Thoracic aorta (tissue), 2 donors: ENCODE measurements around the gene LAPTM5. TPM values are rescaled to one million over a fixed set of nuclear protein-coding genes. Genes with fewer than 3 reads are reported as not detected.

ENCODE experiments used
- ATAC-seq: fragments of 150-250 bp; one replicate; pipeline ENCODE4 v1.8.0; 2017; ENCODE audit warnings: low read depth; ENCODE audit not compliant: insufficient number of reproducible peaks, low FRiP score
- DNase-seq: peaks from one replicate; pipeline ENCODE4 v3.0.0-alpha.2; 2020; ENCODE audit warnings: low spot score
- H3K27ac ChIP-seq, 2 donors: fragments of 200-600 bp; sonication (generic); 1 replicate in 1 of 2; 2 replicates in 1 of 2; pipeline ENCODE4 v1.5.1; 2016; ENCODE audit warnings: mild to moderate bottlenecking in 2 of 2, moderate library complexity in 2 of 2
- H3K27me3 ChIP-seq: fragments of 200-600 bp; sonication (generic); replicated peaks from 2 replicates; pipeline ENCODE4 v1.6.0; 2016; ENCODE audit warnings: mild to moderate bottlenecking; ENCODE audit not compliant: insufficient read depth
- H3K36me3 ChIP-seq: fragments of 200-600 bp; sonication (generic); one replicate; pipeline ENCODE4 v1.5.1; 2016
- H3K4me1 ChIP-seq, 2 donors: fragments of 200-600 bp; sonication (generic); 1 replicate in 1 of 2; 2 replicates in 1 of 2; pipeline versions ENCODE4 v1.5.1 to v1.6.0; 2016; ENCODE audit warnings: low read depth in 2 of 2, mild to moderate bottlenecking in 1 of 2; ENCODE audit not compliant: control insufficient read depth in 1 of 2
- H3K4me3 ChIP-seq: fragments of 200-600 bp; sonication (generic); 2 replicates; pipeline ENCODE4 v1.5.1; 2016; ENCODE audit warnings: mild to moderate bottlenecking
- H3K9me3 ChIP-seq: fragments of 200-600 bp; sonication (generic); 2 replicates; pipeline ENCODE4 v1.5.1; 2016
- total RNA-seq, 2 donors: library from RNA; depleted of rRNA; stranded (reverse); fragments of >200 nt; gene quantifications; one replicate each; pipeline versions ENCODE4 v1.1.0 to v1.2.3, GENCODE V29; 2016
- TF ChIP-seq, protein P1 (sequence below): fragments of 200-600 bp; sonication (generic); IDR thresholded peaks from one replicate; pipeline ENCODE4 v1.5.1; 2019; ENCODE audit warnings: antibody characterized with exemption

LAPTM5 gene
- total RNA-seq, 2 donors from 2014 or later = 91.0 to 127 TPM

DNA sequence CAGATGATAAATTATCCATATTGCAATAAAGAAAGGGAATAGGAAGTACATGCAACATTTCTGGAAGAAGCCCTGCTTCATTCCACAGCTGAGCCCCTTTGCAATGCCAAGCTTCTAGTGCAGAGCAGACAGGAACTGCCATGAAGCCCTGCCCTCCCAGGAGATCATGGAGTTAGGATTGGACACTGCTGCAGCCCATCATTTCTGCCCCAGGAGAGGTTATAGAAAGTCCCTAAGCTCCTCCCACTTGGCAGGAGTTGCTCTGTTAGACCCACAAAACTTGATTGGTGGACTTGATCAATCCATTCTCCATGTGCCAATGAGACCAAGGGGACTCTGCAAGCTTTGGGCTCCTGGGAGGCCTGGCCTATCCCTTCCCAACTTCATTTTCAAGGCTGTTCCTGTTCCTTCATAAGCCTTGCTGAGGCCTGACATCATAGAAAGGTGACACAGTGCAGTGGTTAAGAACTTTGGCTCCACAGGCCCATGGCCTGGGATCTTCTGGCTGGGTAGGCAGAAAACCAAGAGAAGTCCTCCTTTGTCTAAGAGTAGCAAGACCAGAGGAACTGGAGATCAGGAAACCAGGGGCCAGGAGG, 1.3 kb upstream of the LAPTM5 start:
- Histone ChIP-seq H3K27ac (no peak overlapping the region), H3K4me1 (peaks cover 10 to 29% of the 10 kb centered on the region in 2 donors), H3K4me3 (no peak overlapping the region), H3K36me3 (no peaks in the 10 kb centered on the region), H3K27me3 (no peaks in the 10 kb centered on the region), H3K9me3 (no peaks in the 10 kb centered on the region)
- ATAC-seq (no peak), DNase-seq (no peak)
- TF ChIP-seq, protein P1, sequence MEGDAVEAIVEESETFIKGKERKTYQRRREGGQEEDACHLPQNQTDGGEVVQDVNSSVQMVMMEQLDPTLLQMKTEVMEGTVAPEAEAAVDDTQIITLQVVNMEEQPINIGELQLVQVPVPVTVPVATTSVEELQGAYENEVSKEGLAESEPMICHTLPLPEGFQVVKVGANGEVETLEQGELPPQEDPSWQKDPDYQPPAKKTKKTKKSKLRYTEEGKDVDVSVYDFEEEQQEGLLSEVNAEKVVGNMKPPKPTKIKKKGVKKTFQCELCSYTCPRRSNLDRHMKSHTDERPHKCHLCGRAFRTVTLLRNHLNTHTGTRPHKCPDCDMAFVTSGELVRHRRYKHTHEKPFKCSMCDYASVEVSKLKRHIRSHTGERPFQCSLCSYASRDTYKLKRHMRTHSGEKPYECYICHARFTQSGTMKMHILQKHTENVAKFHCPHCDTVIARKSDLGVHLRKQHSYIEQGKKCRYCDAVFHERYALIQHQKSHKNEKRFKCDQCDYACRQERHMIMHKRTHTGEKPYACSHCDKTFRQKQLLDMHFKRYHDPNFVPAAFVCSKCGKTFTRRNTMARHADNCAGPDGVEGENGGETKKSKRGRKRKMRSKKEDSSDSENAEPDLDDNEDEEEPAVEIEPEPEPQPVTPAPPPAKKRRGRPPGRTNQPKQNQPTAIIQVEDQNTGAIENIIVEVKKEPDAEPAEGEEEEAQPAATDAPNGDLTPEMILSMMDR = no peak

DNA sequence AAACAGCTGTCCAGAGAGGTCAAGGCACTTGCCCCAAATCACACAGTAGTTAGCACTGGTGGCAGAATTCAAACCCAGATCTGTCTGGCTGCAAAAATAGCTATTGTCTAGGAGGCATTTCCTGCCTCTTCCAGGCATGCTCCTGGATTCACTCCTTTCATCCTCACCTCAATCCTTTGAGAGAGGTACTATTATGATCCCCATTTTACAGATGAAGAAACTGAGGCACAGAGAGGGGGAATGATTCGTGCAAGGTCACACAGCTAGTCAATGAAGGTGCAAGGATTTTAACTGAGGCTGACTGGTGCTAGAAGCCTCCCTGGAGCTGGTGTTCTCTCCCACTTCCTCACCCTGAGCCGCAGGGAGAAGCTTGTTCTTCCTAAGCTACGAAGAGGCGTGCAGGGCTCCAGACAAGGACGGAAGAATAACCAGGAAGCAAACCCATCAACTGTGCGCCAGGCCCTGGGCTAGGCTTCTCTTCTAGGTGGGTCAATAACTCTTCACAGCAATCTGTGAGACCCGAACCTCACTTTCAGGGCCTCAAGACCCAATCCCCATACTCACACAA, 631 bp upstream of the LAPTM5 start:
- ATAC-seq = no peak
- H3K27me3 ChIP-seq = no peaks in the 10 kb centered on the region

DNA sequence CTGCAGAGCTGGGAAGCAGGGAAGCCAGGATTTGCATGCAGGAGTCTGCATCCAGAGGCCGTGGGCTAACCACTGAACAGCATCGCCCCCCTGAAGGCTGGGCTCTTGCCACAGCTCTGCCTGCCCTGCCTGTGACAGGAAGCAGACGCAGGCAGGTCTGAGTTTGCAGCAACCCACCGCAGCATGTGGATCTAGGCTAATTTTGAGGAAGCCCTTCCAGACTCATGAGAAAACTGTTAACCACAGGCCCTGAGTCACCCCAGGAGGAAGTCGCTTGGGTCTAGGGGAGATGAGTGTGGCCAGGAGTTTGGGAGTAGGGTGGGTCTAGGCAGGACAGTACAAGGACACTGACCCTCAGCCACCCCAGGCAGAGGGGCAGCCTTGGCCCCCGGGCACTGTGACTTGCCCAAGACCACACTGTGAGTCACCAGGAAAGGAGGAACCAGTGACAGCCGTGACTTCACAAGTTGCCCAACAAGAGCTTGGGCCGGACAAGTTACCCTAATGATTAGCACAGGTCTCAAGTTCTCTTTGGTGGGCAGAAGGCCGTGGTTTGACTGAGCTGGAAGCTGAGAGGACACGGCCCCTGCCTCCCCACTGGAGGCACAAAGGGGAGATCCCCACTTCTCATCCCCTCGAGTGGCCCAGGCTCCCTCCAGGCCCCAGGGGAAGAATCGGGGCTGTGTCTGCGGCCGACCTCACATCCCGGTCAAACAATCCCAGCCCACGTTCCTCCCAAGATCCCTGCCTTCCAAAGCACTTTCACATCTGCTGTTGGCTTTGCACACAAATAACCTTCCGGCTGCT, 826 bp downstream of the LAPTM5 start:
- ATAC-seq = no peak
- Histone ChIP-seq H3K4me3 (peak overlapping the region; percentile 67), H3K27ac (peak overlapping the region; percentile 47 to 71), H3K27me3 (no peaks in the 10 kb centered on the region), H3K9me3 (no peaks in the 10 kb centered on the region), H3K4me1 (peaks cover 0 to 7% of the 10 kb centered on the region in 2 donors), H3K36me3 (no peaks in the 10 kb centered on the region)
- DNase-seq = peak; percentile 10
- TF ChIP-seq, protein P1 = no peak

More for the DNA sequence above, 631 bp upstream of the LAPTM5 start:
- Histone ChIP-seq H3K4me3 (peak overlapping the region; percentile 67), H3K4me1 (peaks cover 4 to 22% of the 10 kb centered on the region in 2 donors), H3K27ac (peak overlapping the region in 1 of 2 donors; percentile 71), H3K9me3 (no peaks in the 10 kb centered on the region), H3K36me3 (no peaks in the 10 kb centered on the region)
- TF ChIP-seq, protein P1 = no peak
- DNase-seq = no peak

DNA sequence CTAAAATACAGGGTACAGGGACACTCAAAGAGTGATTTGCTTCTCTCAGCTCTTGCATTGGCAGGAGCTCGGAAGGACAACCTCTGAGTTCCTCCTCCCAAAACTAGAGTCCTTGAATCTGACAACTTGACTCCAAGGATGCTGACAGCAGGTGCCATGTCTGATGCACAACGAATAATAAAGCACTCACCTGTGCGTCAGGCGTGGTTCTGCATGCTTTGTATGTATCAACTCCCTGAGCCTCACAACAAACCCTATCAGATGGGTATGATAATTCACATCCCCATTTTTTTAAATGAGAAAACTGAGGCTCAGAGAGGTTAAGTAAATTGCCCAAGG, 1.4 kb downstream of the LAPTM5 start:
- no peaks in the 10 kb centered on the region for H3K9me3 ChIP-seq
- peak overlapping the region; percentile 67 for H3K4me3 ChIP-seq
- H3K27me3 ChIP-seq = no peaks in the 10 kb centered on the region
- TF ChIP-seq, protein P1 = no peak
- no peaks in the 10 kb centered on the region for H3K36me3 ChIP-seq
- H3K27ac ChIP-seq = peak overlapping the region in 1 of 2 donors; percentile 44
- H3K4me1 ChIP-seq = peaks cover 0 to 2% of the 10 kb centered on the region in 2 donors
- no peak for ATAC-seq
- DNase-seq = no peak

DNA sequence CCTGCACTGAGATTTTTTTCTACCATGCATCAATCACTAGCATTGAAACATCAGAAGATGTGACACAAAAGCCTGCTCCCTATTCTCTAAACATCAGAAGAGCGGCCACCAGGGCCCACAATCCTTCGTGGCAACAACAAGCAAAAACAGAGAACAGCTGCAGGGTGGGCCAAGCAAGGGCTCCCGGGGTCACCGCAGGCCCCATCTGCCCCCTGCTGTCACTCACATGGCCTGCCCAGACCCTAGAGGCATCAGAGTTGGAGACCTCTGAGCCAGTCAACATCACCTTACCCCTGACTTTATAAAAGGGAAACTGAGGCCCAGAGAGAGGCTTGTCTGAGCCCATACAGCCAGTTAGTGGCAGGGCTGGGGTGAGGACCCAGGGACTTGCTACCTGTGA, 1.8 kb downstream of the LAPTM5 start:
- TF ChIP-seq, protein P1 = no peak
- H3K36me3 ChIP-seq = no peaks in the 10 kb centered on the region
- no peaks in the 10 kb centered on the region for H3K4me1 ChIP-seq
- no peak for DNase-seq
- H3K9me3 ChIP-seq = no peaks in the 10 kb centered on the region
- H3K4me3 ChIP-seq = peak overlapping the region; percentile 67
- no peak for ATAC-seq
- no peaks in the 10 kb centered on the region for H3K27me3 ChIP-seq
- H3K27ac ChIP-seq = peak overlapping the region in 1 of 2 donors; percentile 44
